HFFc6 (cell line): ENCODE measurements around the gene RCBTB1. TPM values are rescaled to one million over a fixed set of nuclear protein-coding genes. Genes with fewer than 3 reads are reported as not detected.
A peak's percentile ranks its signal among the peaks of the same experiment; 100 is the strongest.

Experiments used
- DNase-seq: peaks from one replicate; pipeline ENCODE4 v3.0.0-alpha.2; 2018
- H3K27ac Mint-ChIP-seq: 2 replicates; pipeline ENCODE4 v1.8.0; 2020; ENCODE audit warnings: mild to moderate bottlenecking, mixed read lengths
- H3K27me3 Mint-ChIP-seq: 2 replicates; pipeline ENCODE4 v1.8.0; 2021; ENCODE audit warnings: mild to moderate bottlenecking, moderate library complexity, mixed read lengths; ENCODE audit not compliant: insufficient read depth
- H3K36me3 Mint-ChIP-seq: 2 replicates; pipeline ENCODE4 v1.8.0; 2021; ENCODE audit warnings: low read depth, mixed read lengths
- H3K4me1 Mint-ChIP-seq: 2 replicates; pipeline ENCODE4 v1.8.0; 2020; ENCODE audit warnings: low read depth, mixed read lengths
- H3K4me3 Mint-ChIP-seq: 2 replicates; pipeline ENCODE4 v1.8.0; 2020; ENCODE audit warnings: mild to moderate bottlenecking, moderate library complexity, mixed read lengths
- H3K9me3 Mint-ChIP-seq: 2 replicates; pipeline ENCODE4 v1.8.0; 2020; ENCODE audit warnings: mild to moderate bottlenecking, mixed read lengths
- CTCF ChIP-seq: fragments of 200-600 bp; sonication (generic); IDR thresholded peaks from 2 replicates; pipeline ENCODE4 v1.5.0; 2021; ENCODE audit warnings: antibody characterized with exemption, mild to moderate bottlenecking
- total RNA-seq, 6 experiments: library from RNA; stranded (reverse); fragmentation: NEBNext Ultra II Directional; extraction: Animal tissue kit (Norgen Biotek cat#: 25700); gene quantifications; 2 replicates in 1 of 6; 3 replicates in 5 of 6; pipeline ENCODE4 v1.2.3, GENCODE V29; 2021

RCBTB1 gene
- total RNA-seq, 6 experiments from 2014 or later, result 13.3 to 17.4 (median 15.6) TPM

- no peak for TF ChIP-seq CTCF
- Mint-ChIP-seq H3K27ac (no peak overlapping the region), H3K4me3 (no peak overlapping the region), H3K36me3 (peaks cover 29% of the 10 kb centered on the region), H3K4me1 (no peaks in the 10 kb centered on the region), H3K9me3 (no peaks in the 10 kb centered on the region), H3K27me3 (no peaks in the 10 kb centered on the region)
- no peak for DNase-seq
Measured at GRCh38 chr13:49559006-49559405, 26.4 kb downstream of the RCBTB1 start.

DNA sequence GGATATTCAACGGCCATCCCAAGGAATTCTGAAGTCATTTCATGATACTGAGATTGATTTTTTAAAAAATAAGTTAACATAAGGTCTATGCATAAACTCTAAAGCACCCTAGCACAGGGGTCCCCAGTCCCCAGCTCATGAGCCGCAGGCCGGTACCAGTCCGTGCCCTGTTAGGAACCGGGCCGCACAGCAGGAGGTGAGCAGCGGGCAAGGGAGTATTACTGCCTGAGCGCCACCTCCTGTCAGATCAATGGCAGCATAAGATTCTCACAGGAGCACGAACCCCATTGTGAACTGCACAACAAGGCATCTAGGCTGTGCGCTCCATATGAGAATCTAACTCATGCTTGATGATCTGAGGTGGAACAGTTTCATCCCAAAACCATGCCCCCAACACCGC lies 31.0 kb downstream of the RCBTB1 start:
- Mint-ChIP-seq H3K27ac (no peak overlapping the region), H3K4me3 (no peak overlapping the region), H3K36me3 (peaks cover 24% of the 10 kb centered on the region), H3K4me1 (no peaks in the 10 kb centered on the region), H3K9me3 (no peaks in the 10 kb centered on the region), H3K27me3 (peaks cover 1% of the 10 kb centered on the region; the same call in 1 of the 2 replicates)
- no peak for TF ChIP-seq CTCF
- DNase-seq, result no peak

GRCh38 chr13:49553888-49554287 lies 31.5 kb downstream of the RCBTB1 start:
- DNase-seq, result no peak
- TF ChIP-seq CTCF, result no peak
- H3K27me3 Mint-ChIP-seq, result peaks cover 2% of the 10 kb centered on the region; the same call in 1 of the 2 replicates
- no peak overlapping the region for H3K4me3 Mint-ChIP-seq
- no peaks in the 10 kb centered on the region for H3K4me1 Mint-ChIP-seq
- H3K27ac Mint-ChIP-seq, result no peak overlapping the region
- H3K9me3 Mint-ChIP-seq, result no peaks in the 10 kb centered on the region
- H3K36me3 Mint-ChIP-seq, result peaks cover 19% of the 10 kb centered on the region

GRCh38 chr13:49550942-49551644 lies 34.3 kb downstream of the RCBTB1 start:
- no peak overlapping the region for H3K4me3 Mint-ChIP-seq
- peaks cover 20% of the 10 kb centered on the region for H3K36me3 Mint-ChIP-seq
- H3K9me3 Mint-ChIP-seq, result no peaks in the 10 kb centered on the region
- DNase-seq, result no peak
- peaks cover 2% of the 10 kb centered on the region; the same call in 1 of the 2 replicates for H3K27me3 Mint-ChIP-seq
- no peaks in the 10 kb centered on the region for H3K4me1 Mint-ChIP-seq
- H3K27ac Mint-ChIP-seq, result no peak overlapping the region
- no peak for TF ChIP-seq CTCF

GRCh38 chr13:49549289-49549688 lies 36.1 kb downstream of the RCBTB1 start:
- peak; percentile 33; the same call in 1 of the 2 replicates for TF ChIP-seq CTCF
- Mint-ChIP-seq H3K36me3 (peaks cover 15% of the 10 kb centered on the region), H3K4me1 (no peaks in the 10 kb centered on the region), H3K27me3 (peaks cover 2% of the 10 kb centered on the region; the same call in 1 of the 2 replicates), H3K9me3 (no peaks in the 10 kb centered on the region), H3K27ac (no peak overlapping the region), H3K4me3 (no peak overlapping the region)
- DNase-seq, result no peak
